Natural killer cell (primary cell): ENCODE measurements around the gene CNPY1. TPM values are rescaled to one million over a fixed set of nuclear protein-coding genes. Genes with fewer than 3 reads are reported as not detected.

Source experiments
- ATAC-seq, 3 donors: fragments of 150-1000 bp in 2 of 3; fragments of 200-7000 bp in 1 of 3; cut with Tn5 transposase; 1 replicate in 1 of 3; 2 replicates in 2 of 3; pipeline ENCODE4 v1.10.0; 2021; ENCODE audit warnings: mild to moderate bottlenecking in 2 of 3, moderate library complexity in 2 of 3
- DNase-seq, 2 donors: peaks; one replicate each; pipeline versions ENCODE4 v3.0.0 to v3.0.0-alpha.2; 2013 to 2021; ENCODE audit warnings: mixed read lengths in 1 of 2
- H3K27ac ChIP-seq: one replicate; pipeline ENCODE4 v1.5.1; 2013; ENCODE audit warnings: mild to moderate bottlenecking, low read length
- H3K27me3 ChIP-seq: one replicate; pipeline ENCODE4 v1.6.1; 2013; ENCODE audit warnings: low read length; ENCODE audit not compliant: control insufficient read depth, insufficient read depth
- H3K36me3 ChIP-seq: one replicate; pipeline ENCODE4 v1.6.1; 2013; ENCODE audit warnings: low read length; ENCODE audit not compliant: control insufficient read depth, insufficient read depth
- H3K4me1 ChIP-seq: one replicate; pipeline ENCODE4 v1.6.1; 2013; ENCODE audit warnings: low read length; ENCODE audit not compliant: control insufficient read depth, insufficient read depth
- H3K4me3 ChIP-seq: one replicate; pipeline ENCODE4 v1.5.1; 2013; ENCODE audit warnings: low read length
- H3K9me3 ChIP-seq: one replicate; pipeline ENCODE4 v1.6.1; 2013; ENCODE audit warnings: low read length; ENCODE audit not compliant: control insufficient read depth, insufficient read depth
- H3K27ac Mint-ChIP-seq, 2 donors: one replicate each; pipeline ENCODE4 v1.8.0; 2022; ENCODE audit warnings: mild to moderate bottlenecking in 2 of 2, mixed read lengths in 2 of 2, moderate library complexity in 1 of 2
- H3K27me3 Mint-ChIP-seq, 2 donors: one replicate each; pipeline ENCODE4 v1.8.0; 2022; ENCODE audit warnings: low read depth in 2 of 2, mixed read lengths in 2 of 2
- H3K36me3 Mint-ChIP-seq: one replicate; pipeline ENCODE4 v1.8.0; 2022; ENCODE audit warnings: mixed read lengths
- H3K4me1 Mint-ChIP-seq, 2 donors: one replicate each; pipeline ENCODE4 v1.8.0; 2022; ENCODE audit warnings: mixed read lengths in 2 of 2
- H3K4me3 Mint-ChIP-seq: one replicate; pipeline ENCODE4 v1.8.0; 2022; ENCODE audit warnings: mild to moderate bottlenecking, moderate library complexity, mixed read lengths
- H3K9me3 Mint-ChIP-seq, 2 donors: one replicate each; pipeline ENCODE4 v1.8.0; 2022; ENCODE audit warnings: mixed read lengths in 2 of 2
- CTCF ChIP-seq: fragments of 200-600 bp; IDR thresholded peaks from one replicate; pipeline ENCODE4 v1.8.0; 2022; ENCODE audit warnings: antibody characterized with exemption
- WGBS: methylation state at CpG from one replicate; pipeline ENCODE4 v1.1.7; 2013; ENCODE audit warnings: missing lambda C conversion rate; ENCODE audit not compliant: insufficient coverage; 5-methylcytosine and 5-hydroxymethylcytosine counted together
- intact Hi-C: fragments of 100-400 bp; cut with micrococcal nuclease; formaldehyde crosslinking; loops from one replicate; pipeline ENCODE4 v1.14.2; 2022
- total RNA-seq, 4 donors: library from RNA; stranded (reverse); fragments of 120-200 nt in 1 of 4; gene quantifications; one replicate each; pipeline versions ENCODE4 v1.2.3 to v1.2.4, GENCODE V29; 2013 to 2022

CNPY1 gene
- total RNA-seq, 3 donors from 2014 or later (not counting 1 experiment from before 2014, with no cell fraction given) = not detected

GRCh38 chr7:155553871-155554270 lies 7.5 kb upstream of the CNPY1 start:
- H3K36me3 Mint-ChIP-seq = no peaks in the 10 kb centered on the region
- WGBS = 88% methylated on average over 3 of the region's 3 CpGs
- H3K9me3 Mint-ChIP-seq = no peaks in the 10 kb centered on the region
- H3K27me3 Mint-ChIP-seq = no peaks in the 10 kb centered on the region
- no peak overlapping the region for H3K4me3 Mint-ChIP-seq
- no peaks in the 10 kb centered on the region for H3K4me1 ChIP-seq
- no peak overlapping the region for H3K27ac ChIP-seq
- intact Hi-C loops = no loop called here
- H3K4me1 Mint-ChIP-seq = no peaks in the 10 kb centered on the region
- DNase-seq (no peak), ATAC-seq (no peak)
- H3K4me3 ChIP-seq = no peak overlapping the region
- H3K27ac Mint-ChIP-seq = no peak overlapping the region
- H3K9me3 ChIP-seq = no peaks in the 10 kb centered on the region
- no peak for TF ChIP-seq CTCF
- H3K27me3 ChIP-seq = no peaks in the 10 kb centered on the region
- H3K36me3 ChIP-seq = no peaks in the 10 kb centered on the region

GRCh38 chr7:155551785-155552611 lies 5.6 kb upstream of the CNPY1 start:
- Histone ChIP-seq H3K4me3 (no peak overlapping the region), H3K27ac (no peak overlapping the region), H3K27me3 (no peaks in the 10 kb centered on the region), H3K4me1 (no peaks in the 10 kb centered on the region), H3K36me3 (no peaks in the 10 kb centered on the region), H3K9me3 (no peaks in the 10 kb centered on the region)
- no peak for TF ChIP-seq CTCF
- Mint-ChIP-seq H3K4me1 (no peaks in the 10 kb centered on the region), H3K9me3 (no peaks in the 10 kb centered on the region), H3K27me3 (peaks cover 0 to under 1% of the 10 kb centered on the region in 2 donors), H3K36me3 (no peaks in the 10 kb centered on the region), H3K4me3 (no peak overlapping the region), H3K27ac (no peak overlapping the region)
- DNase-seq = no peak
- intact Hi-C loops = no loop called here
- ATAC-seq = no peak
- 83% methylated on average over 14 of the region's 15 CpGs for WGBS

- Histone ChIP-seq H3K4me1 (no peaks in the 10 kb centered on the region), H3K4me3 (no peak overlapping the region), H3K27ac (no peak overlapping the region), H3K36me3 (no peaks in the 10 kb centered on the region), H3K27me3 (no peaks in the 10 kb centered on the region), H3K9me3 (no peaks in the 10 kb centered on the region)
- DNase-seq (no peak), ATAC-seq (no peak)
- intact Hi-C loops = no loop called here
- TF ChIP-seq CTCF = no peak
- H3K9me3 Mint-ChIP-seq = no peaks in the 10 kb centered on the region
- 90% methylated on average over 12 of the region's 12 CpGs for WGBS
- no peak overlapping the region for H3K27ac Mint-ChIP-seq
- no peaks in the 10 kb centered on the region for H3K4me1 Mint-ChIP-seq
- no peak overlapping the region for H3K4me3 Mint-ChIP-seq
- no peaks in the 10 kb centered on the region for H3K36me3 Mint-ChIP-seq
- peaks cover 0 to 2% of the 10 kb centered on the region in 2 donors for H3K27me3 Mint-ChIP-seq
These were observed 4.6 kb upstream of the CNPY1 start for GRCh38 chr7:155550916-155551315.

GRCh38 chr7:155549226-155549625 lies 2.9 kb upstream of the CNPY1 start:
- DNase-seq = no peak
- WGBS = 87% methylated on average over 10 of the region's 10 CpGs
- no peak for ATAC-seq
- no peaks in the 10 kb centered on the region for H3K9me3 Mint-ChIP-seq
- no peaks in the 10 kb centered on the region for H3K36me3 Mint-ChIP-seq
- Histone ChIP-seq H3K4me1 (no peaks in the 10 kb centered on the region), H3K36me3 (no peaks in the 10 kb centered on the region), H3K4me3 (no peak overlapping the region), H3K9me3 (no peaks in the 10 kb centered on the region), H3K27ac (no peak overlapping the region), H3K27me3 (no peaks in the 10 kb centered on the region)
- no peak overlapping the region for H3K27ac Mint-ChIP-seq
- TF ChIP-seq CTCF = no peak
- peaks cover 0 to 2% of the 10 kb centered on the region in 2 donors for H3K27me3 Mint-ChIP-seq
- H3K4me3 Mint-ChIP-seq = no peak overlapping the region
- intact Hi-C loops = no loop called here
- no peaks in the 10 kb centered on the region for H3K4me1 Mint-ChIP-seq
